ENCODE measurements around the gene GOLGA2.

The GOLGA2 gene

DNA sequence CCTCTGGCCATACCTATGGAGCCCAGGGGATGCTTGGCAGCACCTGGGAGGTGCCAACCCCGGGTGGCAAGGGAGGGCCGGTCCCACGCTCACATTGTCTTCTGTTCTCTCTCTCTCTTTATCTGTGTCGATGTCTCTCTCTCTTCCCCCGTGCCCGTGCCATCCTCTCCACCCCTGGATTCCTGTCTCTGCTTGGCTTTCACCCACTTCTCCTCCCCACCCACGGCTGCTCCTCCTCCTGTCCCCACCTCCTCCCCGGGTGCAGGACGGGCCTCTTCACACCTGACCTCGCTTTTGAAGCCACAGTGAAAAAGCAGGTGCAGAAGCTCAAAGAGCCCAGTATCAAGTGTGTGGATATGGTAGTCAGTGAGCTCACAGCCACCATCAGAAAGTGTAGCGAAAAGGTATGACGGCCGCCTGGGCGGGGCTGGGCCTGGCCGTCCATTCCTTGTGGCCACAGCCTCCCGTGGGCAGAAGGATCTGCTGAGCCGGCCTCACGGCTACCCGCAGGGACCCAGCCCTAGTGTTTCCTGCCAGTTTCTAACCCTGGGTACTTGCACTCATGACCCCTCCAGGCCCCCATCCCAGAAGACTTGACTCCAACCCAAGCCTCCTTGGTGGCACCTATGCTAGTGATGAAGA lies 49.9 kb downstream of the GOLGA2 start:
- no peak for ATAC-seq
- TF ChIP-seq TOX (CRISPR knock-in tag; IDR thresholded peaks at IDR 0.05; ENCODE audit: borderline replicate concordance) (no peak), PPARA (CRISPR knock-in tag; IDR thresholded peaks at IDR 0.05; ENCODE audit: borderline replicate concordance) (no peak), OSR1 (CRISPR knock-in tag; IDR thresholded peaks at IDR 0.05) (no peak), SNAI2 (CRISPR knock-in tag; IDR thresholded peaks at IDR 0.05) (no peak), CSRNP3 (CRISPR knock-in tag; IDR thresholded peaks at IDR 0.05) (no peak), ZNF565 (CRISPR knock-in tag; conservative IDR thresholded peaks at IDR 0.05; ENCODE audit: low read depth) (no peak)
- TF ChIP-seq, protein P1, sequence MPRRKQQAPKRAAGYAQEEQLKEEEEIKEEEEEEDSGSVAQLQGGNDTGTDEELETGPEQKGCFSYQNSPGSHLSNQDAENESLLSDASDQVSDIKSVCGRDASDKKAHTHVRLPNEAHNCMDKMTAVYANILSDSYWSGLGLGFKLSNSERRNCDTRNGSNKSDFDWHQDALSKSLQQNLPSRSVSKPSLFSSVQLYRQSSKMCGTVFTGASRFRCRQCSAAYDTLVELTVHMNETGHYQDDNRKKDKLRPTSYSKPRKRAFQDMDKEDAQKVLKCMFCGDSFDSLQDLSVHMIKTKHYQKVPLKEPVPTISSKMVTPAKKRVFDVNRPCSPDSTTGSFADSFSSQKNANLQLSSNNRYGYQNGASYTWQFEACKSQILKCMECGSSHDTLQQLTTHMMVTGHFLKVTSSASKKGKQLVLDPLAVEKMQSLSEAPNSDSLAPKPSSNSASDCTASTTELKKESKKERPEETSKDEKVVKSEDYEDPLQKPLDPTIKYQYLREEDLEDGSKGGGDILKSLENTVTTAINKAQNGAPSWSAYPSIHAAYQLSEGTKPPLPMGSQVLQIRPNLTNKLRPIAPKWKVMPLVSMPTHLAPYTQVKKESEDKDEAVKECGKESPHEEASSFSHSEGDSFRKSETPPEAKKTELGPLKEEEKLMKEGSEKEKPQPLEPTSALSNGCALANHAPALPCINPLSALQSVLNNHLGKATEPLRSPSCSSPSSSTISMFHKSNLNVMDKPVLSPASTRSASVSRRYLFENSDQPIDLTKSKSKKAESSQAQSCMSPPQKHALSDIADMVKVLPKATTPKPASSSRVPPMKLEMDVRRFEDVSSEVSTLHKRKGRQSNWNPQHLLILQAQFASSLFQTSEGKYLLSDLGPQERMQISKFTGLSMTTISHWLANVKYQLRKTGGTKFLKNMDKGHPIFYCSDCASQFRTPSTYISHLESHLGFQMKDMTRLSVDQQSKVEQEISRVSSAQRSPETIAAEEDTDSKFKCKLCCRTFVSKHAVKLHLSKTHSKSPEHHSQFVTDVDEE (CRISPR knock-in tag; IDR thresholded peaks at IDR 0.05) = no peak

- ATAC-seq = no peak
- no peak for TF ChIP-seq ARNTL (CRISPR knock-in tag; IDR thresholded peaks at IDR 0.05; ENCODE audit: borderline replicate concordance, low read depth)
- no peak for TF ChIP-seq GLIS3 (CRISPR knock-in tag; IDR thresholded peaks at IDR 0.05)
- TF ChIP-seq, protein P2, sequence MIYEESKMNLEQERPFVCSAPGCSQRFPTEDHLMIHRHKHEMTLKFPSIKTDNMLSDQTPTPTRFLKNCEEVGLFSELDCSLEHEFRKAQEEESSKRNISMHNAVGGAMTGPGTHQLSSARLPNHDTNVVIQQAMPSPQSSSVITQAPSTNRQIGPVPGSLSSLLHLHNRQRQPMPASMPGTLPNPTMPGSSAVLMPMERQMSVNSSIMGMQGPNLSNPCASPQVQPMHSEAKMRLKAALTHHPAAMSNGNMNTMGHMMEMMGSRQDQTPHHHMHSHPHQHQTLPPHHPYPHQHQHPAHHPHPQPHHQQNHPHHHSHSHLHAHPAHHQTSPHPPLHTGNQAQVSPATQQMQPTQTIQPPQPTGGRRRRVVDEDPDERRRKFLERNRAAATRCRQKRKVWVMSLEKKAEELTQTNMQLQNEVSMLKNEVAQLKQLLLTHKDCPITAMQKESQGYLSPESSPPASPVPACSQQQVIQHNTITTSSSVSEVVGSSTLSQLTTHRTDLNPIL (CRISPR knock-in tag; IDR thresholded peaks at IDR 0.05; ENCODE audit: low read depth) = no peak
- TF ChIP-seq BACH2 (CRISPR knock-in tag; IDR thresholded peaks at IDR 0.05; ENCODE audit: borderline replicate concordance) = no peak
- TF ChIP-seq ESRRG (CRISPR knock-in tag; IDR thresholded peaks at IDR 0.05) = no peak
- TF ChIP-seq OSR1 (CRISPR knock-in tag; IDR thresholded peaks at IDR 0.05) = no peak
- no peak for TF ChIP-seq TCF4 (CRISPR knock-in tag; IDR thresholded peaks at IDR 0.05; ENCODE audit: borderline replicate concordance)
- no peak for TF ChIP-seq ISL1 (CRISPR knock-in tag; IDR thresholded peaks at IDR 0.05)
- no peak for TF ChIP-seq ZNF565 (CRISPR knock-in tag; conservative IDR thresholded peaks at IDR 0.05; ENCODE audit: low read depth)
- no peak for TF ChIP-seq ZFP30 (CRISPR knock-in tag; IDR thresholded peaks at IDR 0.05)
- no peak for TF ChIP-seq RARB (CRISPR knock-in tag; IDR thresholded peaks at IDR 0.05)
These were observed 50.9 kb downstream of the GOLGA2 start for GRCh38 chr9:128224877-128225276.

- TF ChIP-seq CSRNP3 (CRISPR knock-in tag; IDR thresholded peaks at IDR 0.05) (no peak), ARNTL (CRISPR knock-in tag; IDR thresholded peaks at IDR 0.05; ENCODE audit: borderline replicate concordance, low read depth) (no peak), TOX (CRISPR knock-in tag; IDR thresholded peaks at IDR 0.05; ENCODE audit: borderline replicate concordance) (no peak), ZNF70 (CRISPR knock-in tag; IDR thresholded peaks at IDR 0.05) (no peak), TCF4 (CRISPR knock-in tag; IDR thresholded peaks at IDR 0.05; ENCODE audit: borderline replicate concordance) (no peak), SNAI2 (CRISPR knock-in tag; IDR thresholded peaks at IDR 0.05) (no peak)
- TF ChIP-seq, protein P1 (CRISPR knock-in tag; IDR thresholded peaks at IDR 0.05) = no peak
These were observed 52.7 kb downstream of the GOLGA2 start for GRCh38 chr9:128222880-128223670.

More at GRCh38 chr9:128222880-128223670, 52.7 kb downstream of the GOLGA2 start:
- ATAC-seq = no peak
